Erythroblast (primary cell): Measurements from ENCODE around the gene CWC27.

ENCODE experiments used
- GATA1 ChIP-seq: IDR thresholded peaks from 2 replicates; pipeline ENCODE4 v1.6.1; 2011; ENCODE audit warnings: low read depth, mild to moderate bottlenecking, control low read depth, low read length, moderate library complexity
- POLR2A ChIP-seq: IDR thresholded peaks from 2 replicates; pipeline ENCODE4 v1.6.1; 2011; ENCODE audit warnings: mild to moderate bottlenecking, low read length

DNA sequence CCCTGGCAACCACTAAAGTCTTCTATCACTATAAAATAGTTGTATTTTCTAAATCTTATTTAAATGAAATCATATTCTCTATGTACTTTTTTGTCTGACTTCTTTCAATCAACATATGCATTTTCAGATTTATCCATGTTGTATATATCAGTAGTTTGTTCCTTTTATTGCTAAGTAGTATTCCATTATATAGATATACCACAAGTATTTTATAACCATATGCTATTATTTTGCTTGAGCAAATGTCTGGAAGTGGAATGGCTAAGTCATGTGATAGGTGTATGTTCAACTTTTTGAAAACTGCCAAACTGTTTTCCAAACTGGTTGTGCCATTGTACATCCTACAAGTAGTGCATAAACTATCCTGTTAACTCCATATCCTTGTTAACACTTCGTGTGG lies 131.1 kb downstream of the CWC27 start:
- no peak for TF ChIP-seq POLR2A
- no peak for TF ChIP-seq GATA1
